DND-41 (cell line): Measurements from ENCODE around the gene TMEM250.

Source experiments
- CTCF ChIP-seq: IDR thresholded peaks from 2 replicates; pipeline ENCODE4 v1.5.1; 2012; ENCODE audit warnings: borderline replicate concordance, low read length, moderate library complexity, mild to moderate bottlenecking; ENCODE audit not compliant: poor library complexity, severe bottlenecking; ENCODE audit errors: extremely low read depth
- EZH2 ChIP-seq: IDR thresholded peaks from 3 replicates; pipeline ENCODE4 v1.6.1; 2012; ENCODE audit warnings: borderline replicate concordance, low read depth, mild to moderate bottlenecking, moderate library complexity, low read length, inconsistent platforms; ENCODE audit not compliant: severe bottlenecking

- no peak for TF ChIP-seq CTCF
- TF ChIP-seq EZH2, result no peak
Measured at GRCh38 chr9:136163248-136163850, 44.7 kb upstream of the TMEM250 start.
